ENCODE measurements around the gene PCYOX1L. TPM values are rescaled to one million over a fixed set of nuclear protein-coding genes. Genes with fewer than 3 reads are reported as not detected.

PCYOX1L gene
- total and polyA plus RNA-seq, 2 experiments from 2014 or later, result 6.7 to 14.7 TPM

GRCh38 chr5:149328177-149328576, 29.7 kb upstream of the PCYOX1L start (continued):
- TF ChIP-seq REST (IDR thresholded peaks at IDR 0.05; ENCODE audit: unreplicated experiment) (no peak), ZNF331 (CRISPR knock-in tag; IDR thresholded peaks at IDR 0.05; ENCODE audit: low read depth) (no peak), JUNB (IDR thresholded peaks at IDR 0.05; ENCODE audit: unreplicated experiment) (no peak), NANOG (IDR thresholded peaks at IDR 0.05; ENCODE audit: borderline replicate concordance) (no peak), CTCF (conservative IDR thresholded peaks at IDR 0.05; ENCODE audit: low read depth in 2 of 2) (no peak), ETS1 (IDR thresholded peaks at IDR 0.05) (no peak), ZNF114 (CRISPR knock-in tag; IDR thresholded peaks at IDR 0.05) (no peak)

- no peaks in the 10 kb centered on the region for H3K79me2 ChIP-seq (replicated peaks; ENCODE audit: insufficient read depth)
- H3K36me3 ChIP-seq (ENCODE audit: insufficient read depth), result no peaks in the 10 kb centered on the region
- no peaks in the 10 kb centered on the region for H4K20me1 ChIP-seq (replicated peaks; ENCODE audit: insufficient read depth)
- H3K9me2 ChIP-seq (ENCODE audit: insufficient read depth), result no peaks in the 10 kb centered on the region
- H3K27ac Mint-ChIP-seq, result no peak overlapping the region
- no peak overlapping the region for H3K4me3 Mint-ChIP-seq
- no peak overlapping the region for H3K27ac ChIP-seq (ENCODE audit: low read depth)
- H3K36me3 Mint-ChIP-seq (ENCODE audit: low read depth), result no peaks in the 10 kb centered on the region
- H3K4me1 Mint-ChIP-seq, result no peaks in the 10 kb centered on the region
- TF ChIP-seq ZNF462 (CRISPR knock-in tag; IDR thresholded peaks at IDR 0.05) (no peak), ZNF114 (CRISPR knock-in tag; IDR thresholded peaks at IDR 0.05) (no peak), JUNB (IDR thresholded peaks at IDR 0.05; ENCODE audit: unreplicated experiment) (no peak)
- no peaks in the 10 kb centered on the region for H3K9me3 Mint-ChIP-seq
- H3K4me1 ChIP-seq (ENCODE audit: insufficient read depth), result no peaks in the 10 kb centered on the region
- H3F3A ChIP-seq (replicated peaks; ENCODE audit: low read depth), result no peaks in the 10 kb centered on the region
- H3K27me3 ChIP-seq (ENCODE audit: insufficient read depth), result no peaks in the 10 kb centered on the region
- H3K4me3 ChIP-seq, result no peak overlapping the region
- H2AFZ ChIP-seq, result no peak overlapping the region
- no peak for DNase-seq (ENCODE audit: low spot score)
- no peak for ATAC-seq
- no peaks in the 10 kb centered on the region for H3K27me3 Mint-ChIP-seq (ENCODE audit: insufficient read depth, low read depth, poor library complexity)
- H3K4me2 ChIP-seq, result no peak overlapping the region
These were observed 24.0 kb upstream of the PCYOX1L start for GRCh38 chr5:149333711-149334443.

All from GM23338 (cell line).